ENCODE results near the gene RASGEF1C.

Gene RASGEF1C

GRCh38 chr5:180170106-180170809 is 38.8 kb downstream of the RASGEF1C start:
- no peak for DNase-seq (ENCODE audit: extremely low spot score)
- CTCF ChIA-PET, result no interaction called here
- POLR2A ChIA-PET, result no interaction called here

GRCh38 chr5:180169248-180170105 is 39.5 kb downstream of the RASGEF1C start:
- TF ChIP-seq ELF4 (IDR thresholded peaks at IDR 0.05) (no peak), LEF1 (IDR thresholded peaks at IDR 0.05; ENCODE audit: borderline replicate concordance) (no peak), SUZ12 (IDR thresholded peaks at IDR 0.05) (no peak), HDGF (IDR thresholded peaks at IDR 0.05; ENCODE audit: borderline replicate concordance) (no peak), L3MBTL2 (conservative IDR thresholded peaks at IDR 0.05) (no peak), ZNF384 (IDR thresholded peaks at IDR 0.05) (no peak)
- ChIA-PET CTCF (no interaction called here), POLR2A (no interaction called here)
- no peak for DNase-seq (ENCODE audit: extremely low spot score)

More at GRCh38 chr5:180170106-180170809, 38.8 kb downstream of the RASGEF1C start:
- no peak for TF ChIP-seq L3MBTL2 (conservative IDR thresholded peaks at IDR 0.05)
- TF ChIP-seq NFRKB (IDR thresholded peaks at IDR 0.05), result no peak
- TF ChIP-seq ARNT (IDR thresholded peaks at IDR 0.05), result no peak
- no peak for TF ChIP-seq FOXM1 (IDR thresholded peaks at IDR 0.05; ENCODE audit: borderline replicate concordance)
- no peak for TF ChIP-seq ELF4 (IDR thresholded peaks at IDR 0.05)
- TF ChIP-seq SUZ12 (IDR thresholded peaks at IDR 0.05), result no peak
- no peak for TF ChIP-seq BHLHE40 (IDR thresholded peaks at IDR 0.05; ENCODE audit: borderline replicate concordance)
- no peak for TF ChIP-seq FOXK2 (IDR thresholded peaks at IDR 0.05)
- no peak for TF ChIP-seq CTBP1 (IDR thresholded peaks at IDR 0.05; ENCODE audit: borderline replicate concordance)
- TF ChIP-seq LEF1 (IDR thresholded peaks at IDR 0.05; ENCODE audit: borderline replicate concordance), result no peak
- no peak for TF ChIP-seq FOXA1 (IDR thresholded peaks at IDR 0.05)
- no peak for TF ChIP-seq HDGF (IDR thresholded peaks at IDR 0.05; ENCODE audit: borderline replicate concordance)
- no peak for TF ChIP-seq PKNOX1 (IDR thresholded peaks at IDR 0.05)
- TF ChIP-seq SP1 (IDR thresholded peaks at IDR 0.05), result no peak
- TF ChIP-seq ZNF384 (IDR thresholded peaks at IDR 0.05), result no peak
- TF ChIP-seq TARDBP (IDR thresholded peaks at IDR 0.05), result no peak

DNA sequence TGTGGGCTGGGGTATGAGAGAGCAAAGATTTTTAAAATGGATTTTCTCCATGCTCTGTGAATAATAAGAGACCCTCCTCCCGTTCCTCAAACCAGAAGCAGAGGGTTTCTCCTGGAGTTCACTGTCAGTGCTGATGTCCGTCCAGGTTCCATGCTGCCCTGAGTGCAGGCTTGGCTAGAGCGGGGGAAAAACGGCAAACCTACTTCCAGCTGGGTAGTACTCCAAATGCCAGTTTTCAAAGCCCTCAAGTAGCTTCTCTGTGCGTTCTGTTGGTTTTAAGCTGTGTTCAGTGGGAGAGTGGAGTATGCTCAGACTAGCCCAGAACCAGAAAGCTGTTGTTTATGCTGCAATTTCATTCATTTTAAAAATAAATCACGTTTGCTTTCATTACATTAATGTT is 40.3 kb downstream of the RASGEF1C start:
- DNase-seq (ENCODE audit: extremely low spot score), result no peak
- ChIA-PET CTCF (no interaction called here), POLR2A (no interaction called here)
- no peak for TF ChIP-seq HDGF (IDR thresholded peaks at IDR 0.05; ENCODE audit: borderline replicate concordance)
- TF ChIP-seq L3MBTL2 (conservative IDR thresholded peaks at IDR 0.05), result no peak
- no peak for TF ChIP-seq FOXK2 (IDR thresholded peaks at IDR 0.05)

- ChIA-PET CTCF (no interaction called here), POLR2A (no interaction called here)
- no peak for TF ChIP-seq PKNOX1 (IDR thresholded peaks at IDR 0.05)
- no peak for TF ChIP-seq SUZ12 (IDR thresholded peaks at IDR 0.05)
- TF ChIP-seq FOXA1 (IDR thresholded peaks at IDR 0.05), result no peak
- no peak for TF ChIP-seq NFRKB (IDR thresholded peaks at IDR 0.05)
- no peak for TF ChIP-seq FOXK2 (IDR thresholded peaks at IDR 0.05)
- no peak for TF ChIP-seq LEF1 (IDR thresholded peaks at IDR 0.05; ENCODE audit: borderline replicate concordance)
- no peak for TF ChIP-seq L3MBTL2 (conservative IDR thresholded peaks at IDR 0.05)
- TF ChIP-seq HDGF (IDR thresholded peaks at IDR 0.05; ENCODE audit: borderline replicate concordance), result no peak
- TF ChIP-seq ARNT (IDR thresholded peaks at IDR 0.05), result no peak
- no peak for TF ChIP-seq ELF4 (IDR thresholded peaks at IDR 0.05)
- no peak for TF ChIP-seq TARDBP (IDR thresholded peaks at IDR 0.05)
- TF ChIP-seq FOXM1 (IDR thresholded peaks at IDR 0.05; ENCODE audit: borderline replicate concordance), result no peak
- no peak for TF ChIP-seq SP1 (IDR thresholded peaks at IDR 0.05)
- no peak for TF ChIP-seq CTBP1 (IDR thresholded peaks at IDR 0.05; ENCODE audit: borderline replicate concordance)
- DNase-seq (ENCODE audit: extremely low spot score), result no peak
Observed at GRCh38 chr5:180166176-180166575, 42.8 kb downstream of the RASGEF1C start.

DNA sequence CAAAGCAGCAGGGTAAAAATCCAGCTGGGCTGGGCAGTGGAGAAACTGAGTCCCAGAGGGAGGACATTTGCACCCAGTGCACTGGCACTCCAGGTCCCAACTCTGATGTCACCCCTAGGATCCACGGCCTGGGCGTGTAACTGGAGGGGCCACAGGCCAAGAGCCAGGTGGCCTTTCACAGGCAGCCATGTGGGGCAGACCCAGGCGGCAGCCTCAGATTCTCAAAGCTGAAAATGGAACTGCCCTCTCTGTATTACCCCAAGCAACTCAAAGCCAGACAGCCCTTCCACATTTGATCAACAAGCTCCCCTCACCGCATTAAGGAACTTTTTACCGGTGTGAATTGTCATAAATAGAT is 46.7 kb downstream of the RASGEF1C start:
- POLR2A ChIA-PET, result no interaction called here
- CTCF ChIA-PET, result no interaction called here
- TF ChIP-seq LEF1 (IDR thresholded peaks at IDR 0.05; ENCODE audit: borderline replicate concordance) (no peak), FOXA1 (IDR thresholded peaks at IDR 0.05) (no peak), HDGF (IDR thresholded peaks at IDR 0.05; ENCODE audit: borderline replicate concordance) (no peak), BHLHE40 (IDR thresholded peaks at IDR 0.05; ENCODE audit: borderline replicate concordance) (no peak), PKNOX1 (IDR thresholded peaks at IDR 0.05) (no peak), ZNF384 (IDR thresholded peaks at IDR 0.05) (no peak), CTBP1 (IDR thresholded peaks at IDR 0.05; ENCODE audit: borderline replicate concordance) (no peak), SP1 (IDR thresholded peaks at IDR 0.05) (no peak)

More for the DNA sequence above, 46.7 kb downstream of the RASGEF1C start:
- no peak for DNase-seq (ENCODE audit: extremely low spot score)
